Loucy (cell line): ENCODE results near the gene SRC.

Source experiments
- H2AFZ ChIP-seq: fragments of 200-600 bp; sonication (generic); 2 replicates; pipeline ENCODE4 v1.6.0; 2016; ENCODE audit warnings: antibody characterized with exemption, mild to moderate bottlenecking, low read length, moderate library complexity
- H3F3A ChIP-seq: fragments of 200-600 bp; 2 replicates; pipeline ENCODE4 v1.6.0; 2016; ENCODE audit warnings: antibody characterized with exemption, low read depth, mild to moderate bottlenecking
- H3K27me3 ChIP-seq: fragments of 200-600 bp; sonication (generic); 2 replicates; pipeline ENCODE4 v1.6.1; 2014; ENCODE audit warnings: low read length, mild to moderate bottlenecking; ENCODE audit not compliant: insufficient read depth, poor library complexity, severe bottlenecking
- H3K36me3 ChIP-seq: fragments of 200-600 bp; sonication (generic); 2 replicates; pipeline ENCODE4 v1.6.1; 2016; ENCODE audit warnings: low read length; ENCODE audit not compliant: insufficient read depth
- H3K4me1 ChIP-seq: fragments of 200-600 bp; sonication (generic); 2 replicates; pipeline ENCODE4 v1.5.1; 2014; ENCODE audit warnings: low read length, mild to moderate bottlenecking; ENCODE audit not compliant: insufficient read depth, poor library complexity, severe bottlenecking
- H3K4me2 ChIP-seq: fragments of 200-600 bp; sonication (generic); 2 replicates; pipeline ENCODE4 v1.6.0; 2014; ENCODE audit warnings: antibody characterized with exemption, low read length, low read depth, mild to moderate bottlenecking; ENCODE audit not compliant: poor library complexity, severe bottlenecking
- H3K4me3 ChIP-seq: fragments of 200-600 bp; sonication (generic); 2 replicates; pipeline ENCODE4 v1.5.1; 2014; ENCODE audit warnings: low read length, mild to moderate bottlenecking, mixed read lengths; ENCODE audit not compliant: poor library complexity, severe bottlenecking
- H3K79me2 ChIP-seq: fragments of 200-600 bp; sonication (generic); 2 replicates; pipeline ENCODE4 v1.6.1; 2014; ENCODE audit warnings: low read length; ENCODE audit not compliant: insufficient read depth
- H3K9ac ChIP-seq: fragments of 200-600 bp; sonication (generic); 2 replicates; pipeline ENCODE4 v1.6.0; 2014; ENCODE audit warnings: mild to moderate bottlenecking, low read depth, low read length, moderate library complexity; ENCODE audit not compliant: poor library complexity, severe bottlenecking
- H3K9me2 ChIP-seq: fragments of 200-600 bp; sonication (generic); replicated peaks from 2 replicates; pipeline ENCODE4 v1.6.1; 2016; ENCODE audit warnings: low read depth, low read length, mixed read lengths
- H3K9me3 ChIP-seq: fragments of 200-600 bp; sonication (generic); 2 replicates; pipeline ENCODE4 v1.6.1; 2014; ENCODE audit warnings: mild to moderate bottlenecking, antibody characterized with exemption, low read length, low read depth; ENCODE audit not compliant: insufficient read depth
- H4K20me1 ChIP-seq: fragments of 200-600 bp; sonication (generic); 2 replicates; pipeline ENCODE4 v1.6.0; 2014; ENCODE audit warnings: antibody characterized with exemption, low read length, mild to moderate bottlenecking; ENCODE audit not compliant: insufficient read depth, poor library complexity, severe bottlenecking
- CTCF ChIP-seq: fragments of 200-600 bp; sonication (generic); conservative IDR thresholded peaks from 2 replicates; pipeline ENCODE4 v1.5.1; 2014; ENCODE audit warnings: mild to moderate bottlenecking, antibody characterized with exemption, low read length
- EZH2phosphoT487 ChIP-seq: fragments of 200-600 bp; IDR thresholded peaks from 2 replicates; pipeline ENCODE4 v1.6.1; 2018; ENCODE audit warnings: antibody characterized with exemption, mild to moderate bottlenecking, moderate library complexity, borderline replicate concordance

Gene SRC

DNA sequence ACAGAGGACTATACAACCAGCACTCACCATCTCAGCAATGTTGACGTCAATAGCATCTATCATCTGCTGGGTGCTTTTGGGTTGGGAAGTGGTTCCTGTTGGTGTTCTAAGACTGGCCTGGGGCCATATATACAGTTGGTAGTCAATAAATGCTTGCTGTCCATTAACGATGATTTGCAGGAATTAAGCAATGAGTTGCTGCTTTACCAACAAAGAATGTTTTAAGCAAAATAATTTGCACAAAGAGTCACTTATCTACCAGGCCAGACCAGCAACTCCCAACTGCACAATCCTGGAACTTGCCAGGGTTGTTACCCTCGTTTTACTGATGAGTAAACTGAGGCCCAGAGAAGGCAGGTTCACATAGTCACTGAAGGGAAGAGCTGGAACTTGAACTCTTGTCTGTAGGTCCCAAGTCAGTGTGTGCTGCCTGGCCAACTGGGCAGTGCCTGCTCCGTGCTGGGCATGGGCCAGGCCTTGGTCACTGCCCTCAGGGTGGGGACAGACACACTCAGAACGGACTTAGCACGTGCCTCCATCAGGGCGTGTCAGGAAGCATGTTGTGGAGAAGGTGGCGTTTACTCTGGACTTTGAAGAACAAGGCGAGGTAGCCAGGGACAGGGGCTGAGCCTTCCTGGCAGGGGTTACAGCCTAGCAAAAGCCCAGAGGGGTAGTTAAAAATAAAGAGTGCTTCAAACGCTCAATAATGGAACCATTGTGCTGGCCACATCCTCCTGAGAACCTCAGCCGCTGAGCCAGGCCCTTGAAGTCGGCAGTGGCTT lies 2.5 kb upstream of the SRC start:
- no peak overlapping the region for H3K4me2 ChIP-seq
- no peaks in the 10 kb centered on the region for H3K9me2 ChIP-seq

DNA sequence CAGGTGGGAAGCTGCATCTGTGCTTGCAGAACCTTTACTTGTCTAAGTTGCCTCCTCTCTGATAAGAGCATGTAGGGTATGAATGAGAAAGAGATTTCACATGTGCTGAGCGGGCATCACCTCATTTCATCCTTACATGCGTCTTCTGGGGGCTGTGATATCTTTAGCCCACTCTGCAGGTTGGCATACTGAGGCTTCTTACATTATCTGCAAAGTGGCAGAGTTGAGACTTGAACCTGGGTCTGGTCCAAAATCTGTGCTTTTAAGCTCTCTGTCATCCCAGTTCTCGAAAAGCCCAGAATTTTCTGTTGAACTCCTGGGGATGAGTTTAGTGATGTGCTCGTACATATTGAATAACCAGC lies 2.0 kb upstream of the SRC start:
- H3K9ac ChIP-seq, result no peak overlapping the region
- H4K20me1 ChIP-seq, result no peaks in the 10 kb centered on the region
- no peaks in the 10 kb centered on the region for H3K79me2 ChIP-seq
- TF ChIP-seq EZH2phosphoT487 (no peak), CTCF (no peak)
- no peak overlapping the region for H3K4me3 ChIP-seq
- H3K4me2 ChIP-seq, result no peak overlapping the region
- no peaks in the 10 kb centered on the region for H3K27me3 ChIP-seq
- no peak overlapping the region for H2AFZ ChIP-seq
- no peaks in the 10 kb centered on the region for H3K9me3 ChIP-seq
- H3K36me3 ChIP-seq, result no peaks in the 10 kb centered on the region
- H3K9me2 ChIP-seq, result no peaks in the 10 kb centered on the region
- H3F3A ChIP-seq, result no peaks in the 10 kb centered on the region
- H3K4me1 ChIP-seq, result peaks cover 11% of the 10 kb centered on the region

More for the DNA sequence above, 2.5 kb upstream of the SRC start:
- Histone ChIP-seq H3K4me3 (no peak overlapping the region), H4K20me1 (no peaks in the 10 kb centered on the region), H3K9ac (no peak overlapping the region), H3K9me3 (no peaks in the 10 kb centered on the region), H3K79me2 (no peaks in the 10 kb centered on the region), H3F3A (no peaks in the 10 kb centered on the region), H2AFZ (no peak overlapping the region), H3K27me3 (no peaks in the 10 kb centered on the region), H3K36me3 (no peaks in the 10 kb centered on the region), H3K4me1 (peaks cover 11% of the 10 kb centered on the region)
- TF ChIP-seq CTCF, result no peak
- no peak for TF ChIP-seq EZH2phosphoT487

DNA sequence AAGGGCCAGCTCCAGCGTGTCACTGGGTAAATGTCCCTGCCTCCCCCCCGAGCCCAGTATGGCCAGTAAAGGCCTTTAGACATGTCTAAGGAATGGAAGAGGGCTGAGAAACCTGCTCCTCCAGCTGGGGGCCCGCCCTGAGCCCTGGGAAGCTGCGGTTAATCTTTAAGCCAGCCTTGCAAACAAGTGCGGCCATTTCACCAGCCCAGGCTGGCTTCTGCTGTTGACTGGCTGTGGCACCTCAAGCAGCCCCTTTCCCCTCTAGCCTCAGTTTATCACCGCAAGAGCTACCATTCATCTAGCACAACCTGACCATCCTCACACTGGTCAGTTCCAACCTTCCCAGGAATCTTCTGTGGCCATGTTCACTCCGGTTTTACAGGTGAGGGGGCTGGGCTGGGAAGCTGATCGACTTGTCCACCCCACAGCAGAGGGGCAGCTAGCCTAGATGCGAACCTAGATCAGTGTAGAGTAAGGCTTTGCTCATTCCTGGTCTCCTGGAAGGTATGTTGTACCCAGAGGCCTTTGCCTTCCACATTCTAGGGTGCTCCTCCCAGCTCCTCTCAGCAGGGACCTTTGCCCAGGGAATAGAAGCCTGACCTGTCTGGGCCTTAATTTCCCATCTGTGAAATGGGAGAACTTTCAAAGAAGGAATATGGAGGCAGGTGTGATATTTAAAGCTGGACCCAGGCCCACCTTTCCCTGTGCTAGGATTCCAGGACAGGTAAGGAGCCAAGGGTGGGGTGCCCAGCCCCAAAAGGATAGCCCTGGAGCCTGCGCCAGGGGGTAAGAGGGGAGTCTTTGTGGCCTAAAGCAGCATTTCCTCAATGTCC lies 1.2 kb upstream of the SRC start:
- H4K20me1 ChIP-seq, result no peaks in the 10 kb centered on the region
- TF ChIP-seq CTCF (no peak), EZH2phosphoT487 (no peak)
- H3F3A ChIP-seq, result no peaks in the 10 kb centered on the region
- peaks cover 11% of the 10 kb centered on the region for H3K4me1 ChIP-seq
- H3K79me2 ChIP-seq, result no peaks in the 10 kb centered on the region
- no peaks in the 10 kb centered on the region for H3K9me2 ChIP-seq
- no peaks in the 10 kb centered on the region for H3K36me3 ChIP-seq
- H3K4me2 ChIP-seq, result no peak overlapping the region
- H2AFZ ChIP-seq, result no peak overlapping the region
- H3K9ac ChIP-seq, result no peak overlapping the region
- H3K27me3 ChIP-seq, result no peaks in the 10 kb centered on the region
- no peak overlapping the region for H3K4me3 ChIP-seq
- no peaks in the 10 kb centered on the region for H3K9me3 ChIP-seq
